GM21619 (cell line): Measurements from ENCODE around the gene FOXD4L6.
"Not testable (repeated sequence)": the region's sequence is repeated elsewhere in the genome, so short reads cannot be mapped to it uniquely, and the experiment has no call there.

Experiments used
- ATAC-seq: cut with Tn5 transposase; IDR thresholded peaks from one replicate; pipeline ENCODE4 v1.9.1; 2021; ENCODE audit not compliant: unreplicated experiment

Gene FOXD4L6

GRCh38 chr9:41104542-41104941 lies 23.9 kb downstream of the FOXD4L6 start:
- ATAC-seq: not testable (repeated sequence)

GRCh38 chr9:41100508-41100907 lies 28.0 kb downstream of the FOXD4L6 start:
- ATAC-seq: not testable (repeated sequence)

- ATAC-seq: not testable (repeated sequence)
Observed at GRCh38 chr9:41098759-41099158, 29.7 kb downstream of the FOXD4L6 start.

GRCh38 chr9:41095060-41095459 lies 33.4 kb downstream of the FOXD4L6 start:
- ATAC-seq: peak; percentile 47

- ATAC-seq: not testable (repeated sequence)
Observed at GRCh38 chr9:41094010-41094773, 34.3 kb downstream of the FOXD4L6 start.

DNA sequence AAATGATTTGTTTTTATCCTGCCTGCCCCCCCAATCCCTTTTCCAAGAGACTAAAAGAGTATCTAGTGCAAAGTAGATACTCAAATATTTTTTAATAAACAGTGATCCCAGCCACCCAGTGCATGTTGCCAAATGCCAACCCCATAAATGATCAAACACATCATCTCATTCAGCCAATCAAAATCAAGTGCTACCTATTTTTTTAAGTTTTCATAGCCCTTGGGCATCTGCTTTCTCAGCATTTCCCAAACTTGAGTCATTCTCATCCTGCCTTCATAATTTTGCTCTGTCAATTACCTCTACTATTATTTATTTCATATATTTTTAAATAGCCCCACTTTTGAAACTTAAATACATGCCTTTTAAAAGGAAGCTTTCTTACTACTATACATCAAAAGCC lies 37.6 kb downstream of the FOXD4L6 start:
- ATAC-seq: not testable (repeated sequence)

GRCh38 chr9:41090386-41090785 lies 38.1 kb downstream of the FOXD4L6 start:
- not testable (repeated sequence) for ATAC-seq

DNA sequence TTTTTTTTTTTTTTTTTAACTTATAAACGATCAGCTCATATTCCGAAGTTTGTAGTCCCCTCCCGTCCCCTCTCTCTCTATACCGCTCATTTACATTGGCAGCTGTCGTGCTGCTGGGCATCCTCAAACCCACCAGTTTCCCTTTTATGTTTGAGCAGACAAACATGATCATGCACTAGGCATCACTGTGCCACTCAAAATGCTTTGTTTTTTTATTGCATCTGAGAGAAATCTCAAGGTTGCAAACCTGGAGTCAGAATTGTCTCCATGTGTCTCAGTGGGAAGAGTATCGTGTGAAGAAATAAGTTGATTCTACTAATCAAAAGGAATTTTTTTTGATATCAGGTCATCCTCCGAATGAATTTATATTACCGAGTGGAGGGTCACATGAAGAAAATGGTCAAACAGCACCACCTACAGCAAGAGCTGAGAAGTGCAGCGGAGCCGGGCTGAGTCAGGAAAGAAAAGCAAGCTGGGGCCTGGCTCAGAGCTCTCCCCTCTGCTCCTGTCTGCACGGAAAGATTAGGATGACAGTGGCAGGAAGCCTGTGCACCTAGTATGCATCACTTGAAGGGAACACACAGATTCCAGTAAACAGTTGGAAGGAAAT lies 39.9 kb downstream of the FOXD4L6 start:
- ATAC-seq: peak; percentile 83

DNA sequence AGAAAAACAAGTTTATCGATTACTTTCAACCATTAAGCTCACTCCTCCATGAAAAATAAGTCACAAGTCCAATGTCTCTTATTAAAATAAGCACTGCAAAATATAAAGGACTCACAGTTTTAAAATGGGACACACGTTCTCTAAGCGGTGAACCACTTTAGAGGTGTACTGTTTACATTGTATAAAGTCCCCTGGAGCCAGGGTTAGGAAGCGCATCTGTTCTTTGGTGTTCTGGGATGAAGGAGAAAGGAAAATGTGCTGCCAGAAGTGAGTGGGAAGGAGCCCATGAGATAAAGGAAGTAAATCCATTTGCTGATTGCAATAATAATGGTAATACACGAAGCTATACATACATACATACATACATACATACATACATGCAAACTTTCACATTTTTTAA lies 40.6 kb downstream of the FOXD4L6 start:
- not testable (repeated sequence) for ATAC-seq

GRCh38 chr9:41087157-41087780 lies 41.2 kb downstream of the FOXD4L6 start:
- not testable (repeated sequence) for ATAC-seq

- ATAC-seq: not testable (repeated sequence)
Observed at GRCh38 chr9:41086685-41087084, 41.8 kb downstream of the FOXD4L6 start.

DNA sequence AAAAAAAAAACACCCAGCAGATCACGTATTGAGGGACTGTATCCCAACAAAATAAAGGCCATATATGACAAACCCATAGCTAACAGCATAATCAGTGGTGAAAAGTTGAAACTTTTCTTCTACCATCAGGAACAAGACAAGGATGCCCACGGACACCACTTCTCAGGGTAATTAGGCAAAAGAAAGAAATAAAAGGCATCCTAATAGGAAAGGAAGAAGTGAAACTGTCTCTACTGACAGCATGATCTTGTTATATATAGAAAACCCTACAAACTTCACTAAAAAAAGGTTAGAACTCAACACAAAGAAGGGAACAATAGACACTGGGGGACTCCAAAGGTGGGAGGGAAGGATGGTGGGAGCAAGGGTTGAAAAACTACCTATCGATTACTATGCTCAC lies 42.3 kb downstream of the FOXD4L6 start:
- not testable (repeated sequence) for ATAC-seq

DNA sequence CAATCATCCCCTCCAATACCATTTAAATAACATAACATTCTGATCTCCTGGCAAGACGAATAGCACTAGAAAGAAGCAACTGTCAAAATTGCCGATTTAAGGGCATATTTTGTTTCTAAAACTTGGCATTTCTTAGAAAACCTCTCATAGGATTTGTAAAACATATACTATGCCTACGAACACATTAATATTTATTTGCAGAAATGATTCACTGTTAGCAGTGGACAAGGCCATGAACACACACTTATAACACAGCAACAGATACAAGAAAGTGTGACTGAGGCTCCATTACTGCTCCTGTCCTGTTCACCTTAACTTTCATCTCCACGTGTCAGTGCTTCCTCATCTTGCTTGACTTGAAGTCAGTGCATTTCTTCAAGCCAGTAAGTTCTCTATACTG lies 46.1 kb downstream of the FOXD4L6 start:
- not testable (repeated sequence) for ATAC-seq

GRCh38 chr9:41079464-41079863 lies 49.0 kb downstream of the FOXD4L6 start:
- not testable (repeated sequence) for ATAC-seq

DNA sequence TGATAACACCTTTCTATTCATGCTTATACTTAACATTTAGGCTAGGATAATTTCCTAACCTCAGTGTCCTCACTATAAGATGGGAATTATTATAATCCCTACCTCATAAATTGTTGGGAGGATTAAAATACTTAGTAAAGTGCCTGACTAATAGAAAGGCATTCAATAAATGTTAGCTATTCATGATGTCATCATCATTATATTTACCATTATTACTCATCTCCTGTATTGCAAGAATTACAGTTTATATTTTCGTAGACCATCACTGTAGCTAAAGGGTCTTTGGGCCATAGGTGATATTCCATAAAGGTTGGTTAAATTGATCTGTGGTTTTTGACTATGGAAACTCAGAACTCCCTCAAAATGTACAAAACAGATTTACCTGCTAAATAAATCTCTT lies 50.9 kb downstream of the FOXD4L6 start:
- not testable (repeated sequence) for ATAC-seq
